Smooth muscle cell (in vitro differentiated cells): ENCODE results near the gene CLCA2. TPM values are rescaled to one million over a fixed set of nuclear protein-coding genes. Genes with fewer than 3 reads are reported as not detected.
"Not testable (repeated sequence)": the region's sequence is repeated elsewhere in the genome, so short reads cannot be mapped to it uniquely, and the experiment has no call there.

ENCODE experiments used
- DNase-seq: peaks from one replicate; lab custom pipeline; 2025; ENCODE audit not compliant: unreplicated experiment; lab: John Stamatoyannopoulos, UW
- H2AFZ ChIP-seq: fragments of 200-600 bp; sonication (generic); 2 replicates; pipeline ENCODE4 v1.6.0; 2016; ENCODE audit warnings: antibody characterized with exemption, low read depth, mild to moderate bottlenecking
- H3F3A ChIP-seq: fragments of 200-600 bp; sonication (generic); 2 replicates; pipeline ENCODE4 v1.6.0; 2017; ENCODE audit warnings: antibody characterized with exemption, low read depth
- H3K27ac ChIP-seq: fragments of 200-600 bp; sonication (generic); 2 replicates; pipeline ENCODE4 v1.5.1; 2016; ENCODE audit warnings: low read depth, mild to moderate bottlenecking
- H3K27me3 ChIP-seq: fragments of 200-600 bp; sonication (generic); 2 replicates; pipeline ENCODE4 v1.6.1; 2016; ENCODE audit warnings: low read depth, mild to moderate bottlenecking
- H3K36me3 ChIP-seq: fragments of 200-600 bp; sonication (generic); 2 replicates; pipeline ENCODE4 v1.5.1; 2016; ENCODE audit warnings: low read depth
- H3K4me1 ChIP-seq: fragments of 200-600 bp; sonication (generic); 2 replicates; pipeline ENCODE4 v1.5.1; 2016; ENCODE audit warnings: low read depth
- H3K4me2 ChIP-seq: fragments of 200-600 bp; sonication (generic); 2 replicates; pipeline ENCODE4 v1.6.0; 2016; ENCODE audit warnings: mild to moderate bottlenecking
- H3K4me3 ChIP-seq: fragments of 200-600 bp; sonication (generic); 2 replicates; pipeline ENCODE4 v1.5.1; 2016; ENCODE audit warnings: mild to moderate bottlenecking
- H3K79me2 ChIP-seq: fragments of 200-600 bp; sonication (generic); 2 replicates; pipeline ENCODE4 v1.6.0; 2016; ENCODE audit warnings: low read depth, mild to moderate bottlenecking
- H3K9ac ChIP-seq: fragments of 200-600 bp; sonication (generic); 2 replicates; pipeline ENCODE4 v1.6.0; 2016; ENCODE audit warnings: low read depth
- H3K9me3 ChIP-seq: fragments of 200-600 bp; sonication (generic); replicated peaks from 2 replicates; pipeline ENCODE4 v1.5.1; 2016; ENCODE audit warnings: low read depth
- H4K20me1 ChIP-seq: fragments of 200-600 bp; sonication (generic); 2 replicates; pipeline ENCODE4 v1.6.0; 2016; ENCODE audit warnings: low read depth
- WGBS: methylation state at CpG from one replicate; pipeline ENCODE4 v1.1.7; 2016; ENCODE audit warnings: low lambda C conversion rate; 5-methylcytosine and 5-hydroxymethylcytosine counted together
- polyA plus RNA-seq: library from polyadenylated mRNA; unstranded; fragments of >200 nt; fragmentation: Nextera tagmentation; extraction: Ambion mirVana; gene quantifications from 2 replicates; pipeline ENCODE4 v1.2.1, GENCODE V29; 2016
- total RNA-seq: library from RNA; depleted of rRNA; stranded (reverse); fragments of >200 nt; gene quantifications from 2 replicates; pipeline ENCODE4 v1.2.3, GENCODE V29; 2014
- TF ChIP-seq, protein P1 (sequence below): fragments of 200-600 bp; sonication (generic); IDR thresholded peaks from 2 replicates; pipeline ENCODE4 v1.5.1; 2017; ENCODE audit warnings: borderline replicate concordance, mild to moderate bottlenecking, antibody characterized with exemption; ENCODE audit not compliant: insufficient read depth, poor library complexity, severe bottlenecking

Gene CLCA2
- total and polyA plus RNA-seq, 2 experiments from 2014 or later, result 1.00 to 24.2 TPM

DNA sequence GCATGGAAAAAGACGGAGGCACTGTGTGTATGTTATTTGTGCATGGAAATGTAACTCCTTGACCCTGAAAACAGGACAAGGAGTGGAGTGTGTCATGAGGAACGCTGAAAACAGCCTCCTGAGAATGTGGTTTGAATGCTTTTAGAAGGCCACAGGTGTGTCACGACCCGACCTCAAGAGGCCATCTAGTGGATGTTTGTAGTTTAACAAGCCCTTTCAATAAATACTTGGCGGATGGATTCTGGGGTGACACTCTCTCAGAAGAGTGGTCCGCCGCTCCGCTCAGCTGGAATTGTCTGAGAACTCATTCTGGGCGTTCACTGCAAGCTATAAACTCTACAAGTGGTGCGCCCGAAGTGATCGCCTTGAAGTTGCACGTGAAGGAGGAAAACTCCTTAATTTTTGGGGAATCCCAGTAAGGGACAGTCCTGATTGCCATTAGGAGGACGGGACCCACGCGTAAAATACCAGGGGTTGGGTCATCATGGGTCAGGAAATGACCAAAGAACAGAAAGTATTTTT, 78.2 kb downstream of the CLCA2 start:
- H3K4me3 ChIP-seq, result peak overlapping the region; percentile 49
- peaks cover 22% of the 10 kb centered on the region for H3K4me1 ChIP-seq
- H3K27me3 ChIP-seq, H3K79me2 ChIP-seq, H3K9me3 ChIP-seq, H3K36me3 ChIP-seq, H3K9ac ChIP-seq, H3K27ac ChIP-seq, DNase-seq, H4K20me1 ChIP-seq: not testable (repeated sequence)
- H2AFZ ChIP-seq, result peak overlapping the region; percentile 84
- WGBS, result 5% methylated on average over 16 of the region's 16 CpGs
- H3F3A ChIP-seq, result peaks cover 14% of the 10 kb centered on the region
- H3K4me2 ChIP-seq, result peak overlapping the region; percentile 90
- TF ChIP-seq, protein P1, sequence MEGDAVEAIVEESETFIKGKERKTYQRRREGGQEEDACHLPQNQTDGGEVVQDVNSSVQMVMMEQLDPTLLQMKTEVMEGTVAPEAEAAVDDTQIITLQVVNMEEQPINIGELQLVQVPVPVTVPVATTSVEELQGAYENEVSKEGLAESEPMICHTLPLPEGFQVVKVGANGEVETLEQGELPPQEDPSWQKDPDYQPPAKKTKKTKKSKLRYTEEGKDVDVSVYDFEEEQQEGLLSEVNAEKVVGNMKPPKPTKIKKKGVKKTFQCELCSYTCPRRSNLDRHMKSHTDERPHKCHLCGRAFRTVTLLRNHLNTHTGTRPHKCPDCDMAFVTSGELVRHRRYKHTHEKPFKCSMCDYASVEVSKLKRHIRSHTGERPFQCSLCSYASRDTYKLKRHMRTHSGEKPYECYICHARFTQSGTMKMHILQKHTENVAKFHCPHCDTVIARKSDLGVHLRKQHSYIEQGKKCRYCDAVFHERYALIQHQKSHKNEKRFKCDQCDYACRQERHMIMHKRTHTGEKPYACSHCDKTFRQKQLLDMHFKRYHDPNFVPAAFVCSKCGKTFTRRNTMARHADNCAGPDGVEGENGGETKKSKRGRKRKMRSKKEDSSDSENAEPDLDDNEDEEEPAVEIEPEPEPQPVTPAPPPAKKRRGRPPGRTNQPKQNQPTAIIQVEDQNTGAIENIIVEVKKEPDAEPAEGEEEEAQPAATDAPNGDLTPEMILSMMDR, result peak; percentile 40

- Histone ChIP-seq H3K79me2 (no peaks in the 10 kb centered on the region), H3K4me3 (peak overlapping the region; percentile 49), H3K36me3 (no peaks in the 10 kb centered on the region), H3K9ac (peak overlapping the region; percentile 7), H3K4me2 (peak overlapping the region; percentile 90), H3K4me1 (peaks cover 22% of the 10 kb centered on the region), H3K27me3 (no peaks in the 10 kb centered on the region), H3K9me3 (no peaks in the 10 kb centered on the region), H3K27ac (peak overlapping the region; percentile 59), H2AFZ (peak overlapping the region; percentile 84), H4K20me1 (no peaks in the 10 kb centered on the region), H3F3A (peaks cover 14% of the 10 kb centered on the region)
- 14% methylated on average over 18 of the region's 18 CpGs for WGBS
- DNase-seq, result no peak
- TF ChIP-seq, protein P1, result no peak
Measured at GRCh38 chr1:86502721-86503405, 78.9 kb downstream of the CLCA2 start.

DNA sequence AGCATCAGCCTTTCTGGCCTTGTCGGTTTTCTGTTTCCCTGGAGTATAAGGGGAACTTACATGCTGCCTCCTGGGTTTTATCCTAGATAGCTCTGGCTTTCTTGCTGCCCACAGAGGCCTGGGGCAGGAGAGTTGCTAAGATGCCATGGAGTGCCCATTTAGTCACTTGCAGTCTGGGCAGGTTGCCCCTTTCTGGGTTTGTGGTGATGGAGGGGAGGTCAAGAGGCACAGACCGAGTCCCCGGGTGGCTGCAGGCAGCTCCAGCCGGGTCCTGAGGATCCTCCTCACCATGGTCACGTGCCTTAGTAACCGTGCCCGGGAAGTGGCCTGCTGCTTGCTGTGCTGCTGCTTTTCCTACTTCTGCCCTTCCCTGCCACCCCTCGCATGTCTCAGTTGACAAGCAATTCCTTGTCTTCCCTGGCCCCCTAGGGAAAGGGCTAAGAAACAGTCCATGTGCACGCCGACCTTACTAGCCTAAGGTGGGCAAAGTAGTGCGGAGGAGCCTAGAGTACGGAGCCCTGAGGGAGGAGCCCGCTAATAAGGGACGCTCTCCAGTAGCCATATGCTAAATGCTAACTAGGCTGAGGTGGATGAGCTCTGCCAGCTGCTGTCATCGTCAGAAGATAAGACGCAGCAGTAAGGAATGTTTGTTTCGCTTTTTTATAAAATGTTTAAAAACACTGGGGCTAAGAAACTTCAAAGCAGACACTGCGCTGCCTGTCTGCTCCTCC, 79.6 kb downstream of the CLCA2 start:
- H3K27ac ChIP-seq, result peak overlapping the region; percentile 59
- H4K20me1 ChIP-seq, result no peaks in the 10 kb centered on the region
- H3K36me3 ChIP-seq, result no peaks in the 10 kb centered on the region
- peaks cover 14% of the 10 kb centered on the region for H3F3A ChIP-seq
- WGBS, result 10% methylated on average over 18 of the region's 18 CpGs
- H3K9ac ChIP-seq, result peak overlapping the region; percentile 7
- TF ChIP-seq, protein P1, result no peak
- H3K4me2 ChIP-seq, result peak overlapping the region; percentile 90
- no peak for DNase-seq
- peaks cover 22% of the 10 kb centered on the region for H3K4me1 ChIP-seq
- H2AFZ ChIP-seq, result peak overlapping the region; percentile 84
- peak overlapping the region; percentile 49 for H3K4me3 ChIP-seq
- H3K79me2 ChIP-seq, result no peaks in the 10 kb centered on the region
- no peaks in the 10 kb centered on the region for H3K27me3 ChIP-seq
- no peaks in the 10 kb centered on the region for H3K9me3 ChIP-seq
